Neural progenitor cell (in vitro differentiated cells): ENCODE results near the gene MRPL36.

Source experiments
- CTCF ChIP-seq: fragments of 200-600 bp; sonication (generic); IDR thresholded peaks from 2 replicates; pipeline ENCODE4 v1.5.1; 2017; ENCODE audit warnings: antibody characterized with exemption, mild to moderate bottlenecking
- EZH2 ChIP-seq: fragments of 200-600 bp; sonication (generic); IDR thresholded peaks from 2 replicates; pipeline ENCODE4 v1.6.1; 2017; ENCODE audit warnings: antibody characterized with exemption, mild to moderate bottlenecking, moderate library complexity
- EZH2phosphoT487 ChIP-seq: fragments of 200-600 bp; sonication (generic); IDR thresholded peaks from 2 replicates; pipeline ENCODE4 v1.6.1; 2017; ENCODE audit warnings: antibody characterized with exemption

- no peak for TF ChIP-seq CTCF
- TF ChIP-seq EZH2: no peak
- TF ChIP-seq EZH2phosphoT487: no peak
Measured at GRCh38 chr5:1814183-1815020, 14.8 kb upstream of the MRPL36 start.
